HEK293 (cell line): ENCODE results near the gene FAM76B.

Source experiments
- CTCF ChIA-PET: fragments of 350-600 bp; formaldehyde crosslinking; extraction: SDS; loops from one replicate; lab custom pipeline; 2021; ENCODE audit warnings: antibody characterized with exemption; lab: Yijun Ruan, JAX
- POLR2A ChIA-PET: fragments of 300-600 bp; formaldehyde crosslinking; extraction: SDS; loops from one replicate; lab custom pipeline; 2020; ENCODE audit warnings: antibody characterized with exemption, inconsistent platforms; lab: Yijun Ruan, JAX
- H3K27ac ChIP-seq: fragments of 200-500 bp; sonication (Bioruptor generic); 2 replicates; pipeline ENCODE4 v1.5.1; 2014; ENCODE audit warnings: low read depth, low read length, control low read depth, inconsistent platforms; ENCODE audit errors: extremely low read depth
- H3K36me3 ChIP-seq, 2 experiments: fragments of 200-500 bp in 1 of 2; sonication (Bioruptor generic) in 1 of 2; 1 replicate in 1 of 2; 2 replicates in 1 of 2; pipeline ENCODE4 v1.5.1; 2014 to 2017; ENCODE audit warnings: inconsistent platforms in 2 of 2, low read length in 2 of 2; ENCODE audit not compliant: control insufficient read depth in 2 of 2, insufficient read depth in 1 of 2
- H3K4me1 ChIP-seq: fragments of 200-500 bp; sonication (Bioruptor generic); 2 replicates; pipeline ENCODE4 v1.5.1; 2014; ENCODE audit warnings: mild to moderate bottlenecking, low read length, inconsistent platforms; ENCODE audit not compliant: control insufficient read depth, insufficient read depth
- H3K4me3 ChIP-seq: 2 replicates; pipeline ENCODE4 v1.5.1; 2011; ENCODE audit warnings: low read depth, mild to moderate bottlenecking, control low read depth, low read length, moderate library complexity
- H3K9me3 ChIP-seq: fragments of 200-500 bp; sonication (Bioruptor generic); 2 replicates; pipeline ENCODE4 v1.5.1; 2014; ENCODE audit warnings: low read depth, low read length, inconsistent platforms; ENCODE audit not compliant: control insufficient read depth, insufficient read depth
- KLF10 ChIP-seq: fragments of 450-650 bp; IDR thresholded peaks from 2 replicates; pipeline ENCODE4 v1.5.1; 2018; ENCODE audit warnings: missing biosample characterization, mild to moderate bottlenecking, missing genetic modification characterization
- SCRT1 ChIP-seq: fragments of 450-650 bp; formaldehyde crosslinking; IDR thresholded peaks from 2 replicates; pipeline ENCODE4 v1.5.1; 2016; ENCODE audit warnings: missing biosample characterization, missing genetic modification characterization, borderline replicate concordance
- ZFP37 ChIP-seq: fragments of 450-650 bp; formaldehyde crosslinking; IDR thresholded peaks from 2 replicates; pipeline ENCODE4 v1.5.1; 2016; ENCODE audit warnings: missing biosample characterization, missing genetic modification characterization
- ZIC2 ChIP-seq: fragments of 450-650 bp; formaldehyde crosslinking; IDR thresholded peaks from 2 replicates; pipeline ENCODE4 v1.5.1; 2016; ENCODE audit warnings: missing biosample characterization, missing genetic modification characterization
- ZNF23 ChIP-seq: fragments of 450-650 bp; formaldehyde crosslinking; IDR thresholded peaks from 2 replicates; pipeline ENCODE4 v1.5.1; 2016; ENCODE audit warnings: missing biosample characterization, missing genetic modification characterization, borderline replicate concordance
- ZNF335 ChIP-seq: fragments of 450-650 bp; formaldehyde crosslinking; conservative IDR thresholded peaks from 2 replicates; pipeline ENCODE4 v1.5.1; 2016; ENCODE audit warnings: missing biosample characterization, missing genetic modification characterization
- ZNF391 ChIP-seq: fragments of 450-650 bp; formaldehyde crosslinking; IDR thresholded peaks from 2 replicates; pipeline ENCODE4 v1.5.1; 2016; ENCODE audit warnings: low read depth, missing biosample characterization, missing genetic modification characterization, borderline replicate concordance
- ZNF707 ChIP-seq: fragments of 450-650 bp; formaldehyde crosslinking; IDR thresholded peaks from 2 replicates; pipeline ENCODE4 v1.5.1; 2016; ENCODE audit warnings: missing biosample characterization, missing genetic modification characterization
- ZNF768 ChIP-seq: fragments of 450-650 bp; formaldehyde crosslinking; IDR thresholded peaks from 2 replicates; pipeline ENCODE4 v1.5.1; 2018; ENCODE audit warnings: missing biosample characterization, mild to moderate bottlenecking, missing genetic modification characterization
- ZNF785 ChIP-seq: fragments of 450-650 bp; formaldehyde crosslinking; IDR thresholded peaks from 2 replicates; pipeline ENCODE4 v1.5.1; 2016; ENCODE audit warnings: missing biosample characterization, missing genetic modification characterization
- ZNF792 ChIP-seq: fragments of 450-650 bp; formaldehyde crosslinking; IDR thresholded peaks from 2 replicates; pipeline ENCODE4 v1.5.1; 2016; ENCODE audit warnings: missing biosample characterization, missing genetic modification characterization
- ZNF837 ChIP-seq: fragments of 450-650 bp; formaldehyde crosslinking; IDR thresholded peaks from 2 replicates; pipeline ENCODE4 v1.5.1; 2016; ENCODE audit warnings: missing biosample characterization, missing genetic modification characterization
- TF ChIP-seq, protein P1 (sequence below): fragments of 450-650 bp; formaldehyde crosslinking; IDR thresholded peaks from 2 replicates; pipeline ENCODE4 v1.5.1; 2016; ENCODE audit warnings: missing biosample characterization, missing genetic modification characterization
- TF ChIP-seq, protein P2 (sequence below): fragments of 450-650 bp; formaldehyde crosslinking; IDR thresholded peaks from 2 replicates; pipeline ENCODE4 v1.5.1; 2016; ENCODE audit warnings: missing biosample characterization, missing genetic modification characterization

Gene FAM76B

DNA sequence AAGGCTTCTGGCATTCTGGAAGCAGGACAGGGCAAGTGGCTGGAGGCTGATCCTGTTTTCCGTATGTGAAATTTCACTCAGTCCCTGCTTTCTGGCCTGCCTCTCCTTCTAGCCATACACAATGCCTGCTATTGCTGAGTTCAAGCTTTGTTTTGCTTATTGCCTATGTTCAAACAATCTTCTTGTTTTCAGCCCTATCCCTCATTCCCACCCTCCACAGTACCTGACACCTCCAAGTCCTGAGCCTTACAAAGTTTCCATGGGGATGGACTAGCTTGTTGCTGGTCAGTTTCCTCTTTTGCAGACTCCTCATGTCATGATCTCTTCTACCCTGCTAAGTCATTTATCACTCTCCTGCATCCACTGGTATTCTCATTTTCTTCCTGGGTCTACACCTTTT is 38.1 kb downstream of the FAM76B start:
- TF ChIP-seq, protein P1, sequence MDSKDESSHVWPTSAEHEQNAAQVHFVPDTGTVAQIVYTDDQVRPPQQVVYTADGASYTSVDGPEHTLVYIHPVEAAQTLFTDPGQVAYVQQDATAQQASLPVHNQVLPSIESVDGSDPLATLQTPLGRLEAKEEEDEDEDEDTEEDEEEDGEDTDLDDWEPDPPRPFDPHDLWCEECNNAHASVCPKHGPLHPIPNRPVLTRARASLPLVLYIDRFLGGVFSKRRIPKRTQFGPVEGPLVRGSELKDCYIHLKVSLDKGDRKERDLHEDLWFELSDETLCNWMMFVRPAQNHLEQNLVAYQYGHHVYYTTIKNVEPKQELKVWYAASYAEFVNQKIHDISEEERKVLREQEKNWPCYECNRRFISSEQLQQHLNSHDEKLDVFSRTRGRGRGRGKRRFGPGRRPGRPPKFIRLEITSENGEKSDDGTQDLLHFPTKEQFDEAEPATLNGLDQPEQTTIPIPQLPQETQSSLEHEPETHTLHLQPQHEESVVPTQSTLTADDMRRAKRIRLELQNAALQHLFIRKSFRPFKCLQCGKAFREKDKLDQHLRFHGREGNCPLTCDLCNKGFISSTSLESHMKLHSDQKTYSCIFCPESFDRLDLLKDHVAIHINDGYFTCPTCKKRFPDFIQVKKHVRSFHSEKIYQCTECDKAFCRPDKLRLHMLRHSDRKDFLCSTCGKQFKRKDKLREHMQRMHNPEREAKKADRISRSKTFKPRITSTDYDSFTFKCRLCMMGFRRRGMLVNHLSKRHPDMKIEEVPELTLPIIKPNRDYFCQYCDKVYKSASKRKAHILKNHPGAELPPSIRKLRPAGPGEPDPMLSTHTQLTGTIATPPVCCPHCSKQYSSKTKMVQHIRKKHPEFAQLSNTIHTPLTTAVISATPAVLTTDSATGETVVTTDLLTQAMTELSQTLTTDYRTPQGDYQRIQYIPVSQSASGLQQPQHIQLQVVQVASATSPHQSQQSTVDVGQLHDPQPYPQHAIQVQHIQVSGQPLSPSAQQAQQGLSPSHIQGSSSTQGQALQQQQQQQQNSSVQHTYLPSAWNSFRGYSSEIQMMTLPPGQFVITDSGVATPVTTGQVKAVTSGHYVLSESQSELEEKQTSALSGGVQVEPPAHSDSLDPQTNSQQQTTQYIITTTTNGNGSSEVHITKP (tag by site-specific recombination): no peak
- H3K4me1 ChIP-seq: no peaks in the 10 kb centered on the region
- ChIA-PET CTCF (interaction anchor here (0.8 kb wide), 1 partner anchor 448 kb away, joined by 3 read pairs; no protein-coding TSS in a partner anchor), POLR2A (no interaction called here)
- no peak overlapping the region for H3K4me3 ChIP-seq
- no peaks in the 10 kb centered on the region for H3K9me3 ChIP-seq
- no peaks in the 10 kb centered on the region for H3K36me3 ChIP-seq
- H3K27ac ChIP-seq: no peak overlapping the region

DNA sequence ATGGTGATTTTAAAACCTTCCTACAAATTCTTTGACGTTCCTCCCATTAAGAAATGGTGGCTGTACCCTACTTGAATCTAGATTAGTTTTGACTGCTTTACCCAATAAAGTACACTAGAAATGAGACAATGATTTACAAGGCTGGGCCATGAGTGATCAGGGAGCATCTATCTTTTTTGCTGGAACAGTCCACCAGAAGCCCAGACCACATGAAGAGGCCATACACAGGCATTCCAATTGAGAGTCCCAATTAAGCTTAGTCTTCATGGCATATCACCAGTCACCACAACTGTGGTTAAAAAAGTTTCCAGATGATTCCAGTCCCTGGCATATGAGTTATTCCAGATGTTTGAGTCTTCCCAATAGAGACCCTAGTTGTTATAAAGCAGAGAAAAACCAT is 39.5 kb downstream of the FAM76B start:
- H3K36me3 ChIP-seq: no peaks in the 10 kb centered on the region
- ChIA-PET POLR2A (no interaction called here), CTCF (interaction anchor here (0.7 to 0.8 kb wide), 2 partner anchors 14 to 680 kb away, joined by 3 to 4 read pairs; no protein-coding TSS in a partner anchor)
- no peak overlapping the region for H3K4me3 ChIP-seq
- no peaks in the 10 kb centered on the region for H3K4me1 ChIP-seq
- TF ChIP-seq ZNF391 (tag by site-specific recombination) (no peak), ZIC2 (tag by site-specific recombination) (no peak), ZNF23 (tag by site-specific recombination) (no peak), SCRT1 (tag by site-specific recombination) (no peak), KLF10 (tag by site-specific recombination) (no peak), ZNF792 (tag by site-specific recombination) (no peak), ZNF707 (tag by site-specific recombination) (no peak)
- TF ChIP-seq, protein P2, sequence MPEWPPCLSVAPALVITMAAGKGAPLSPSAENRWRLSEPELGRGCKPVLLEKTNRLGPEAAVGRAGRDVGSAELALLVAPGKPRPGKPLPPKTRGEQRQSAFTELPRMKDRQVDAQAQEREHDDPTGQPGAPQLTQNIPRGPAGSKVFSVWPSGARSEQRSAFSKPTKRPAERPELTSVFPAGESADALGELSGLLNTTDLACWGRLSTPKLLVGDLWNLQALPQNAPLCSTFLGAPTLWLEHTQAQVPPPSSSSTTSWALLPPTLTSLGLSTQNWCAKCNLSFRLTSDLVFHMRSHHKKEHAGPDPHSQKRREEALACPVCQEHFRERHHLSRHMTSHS (tag by site-specific recombination): no peak
- H3K9me3 ChIP-seq: no peaks in the 10 kb centered on the region
- no peak overlapping the region for H3K27ac ChIP-seq

DNA sequence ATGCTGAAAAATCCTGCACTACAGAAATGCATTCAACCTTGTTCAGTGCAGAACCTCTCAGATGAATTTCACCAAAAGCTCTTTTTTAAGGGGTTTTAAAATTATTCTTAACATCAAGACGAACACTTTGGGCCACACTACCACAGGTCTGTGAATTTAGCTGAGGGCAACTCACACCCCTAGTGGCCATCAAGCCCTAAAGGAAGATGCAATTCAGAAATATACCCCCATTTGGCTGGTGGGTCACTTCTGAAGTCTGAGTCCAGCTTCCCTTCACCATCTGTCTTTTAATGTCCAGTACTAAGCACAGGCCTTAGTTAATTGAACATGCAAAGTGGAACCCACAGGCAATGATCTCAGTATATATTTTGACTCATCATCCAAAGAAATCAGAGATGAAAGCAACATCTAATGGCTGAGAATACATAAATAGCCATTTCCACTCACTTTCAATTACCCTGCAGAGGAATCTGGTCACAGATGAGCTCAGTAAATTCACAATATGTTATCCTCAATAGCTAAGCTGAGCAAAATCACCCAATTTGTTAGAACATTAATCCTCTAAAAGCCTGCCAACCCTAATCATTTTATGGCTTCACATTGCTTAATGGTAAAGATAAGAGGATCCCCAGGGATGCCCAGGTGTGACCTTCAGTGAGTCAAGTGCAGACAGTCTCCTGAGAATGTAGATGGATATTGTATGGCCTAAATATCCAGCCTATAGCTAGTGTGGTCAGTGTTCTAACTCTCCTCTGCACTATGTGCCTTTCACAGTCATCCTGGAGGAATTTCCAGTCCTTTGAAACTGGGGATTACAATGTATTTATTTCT is 50.3 kb downstream of the FAM76B start:
- no peak for TF ChIP-seq ZFP37 (tag by site-specific recombination)
- TF ChIP-seq ZNF335 (tag by site-specific recombination): no peak
- no peak for TF ChIP-seq ZNF785 (tag by site-specific recombination)
- no peak for TF ChIP-seq ZNF837
- TF ChIP-seq ZNF768 (tag by site-specific recombination): no peak
- no peak for TF ChIP-seq ZNF391 (tag by site-specific recombination)
- TF ChIP-seq, all 188 proteins: peak for 0
- POLR2A ChIA-PET: no interaction called here
- CTCF ChIA-PET: interaction anchor here (0.6 to 1.3 kb wide), 5 partner anchors 15 to 122 kb away, joined by 3 to 5 read pairs (median 3); no protein-coding TSS in a partner anchor
- Histone ChIP-seq H3K9me3 (no peaks in the 10 kb centered on the region), H3K4me1 (no peaks in the 10 kb centered on the region; the same call in 1 of the 2 replicates), H3K36me3 (no peaks in the 10 kb centered on the region), H3K27ac (no peak overlapping the region), H3K4me3 (no peak overlapping the region)
